Mesothelial cell of epicardium (in vitro differentiated cells): ENCODE measurements around the gene WAC. TPM values are rescaled to one million over a fixed set of nuclear protein-coding genes. Genes with fewer than 3 reads are reported as not detected.
A peak's percentile ranks its signal among the peaks of the same experiment; 100 is the strongest.

ENCODE experiments used
- DNase-seq, 2 experiments: peaks; one replicate each; pipeline ENCODE4 v3.0.0; 2021; ENCODE audit warnings: low spot score in 2 of 2; ENCODE audit not compliant: unreplicated experiment in 2 of 2
- H3K27ac Mint-ChIP-seq: 2 replicates; pipeline ENCODE4 v1.8.0; 2021; ENCODE audit warnings: mixed read lengths
- H3K27me3 Mint-ChIP-seq: 2 replicates; pipeline ENCODE4 v1.8.0; 2021; ENCODE audit warnings: low read depth, mixed read lengths
- H3K36me3 Mint-ChIP-seq: 2 replicates; pipeline ENCODE4 v1.8.0; 2021; ENCODE audit warnings: mixed read lengths
- H3K4me1 Mint-ChIP-seq: 2 replicates; pipeline ENCODE4 v1.8.0; 2021; ENCODE audit warnings: mixed read lengths
- H3K4me3 Mint-ChIP-seq: 2 replicates; pipeline ENCODE4 v1.8.0; 2021; ENCODE audit warnings: mild to moderate bottlenecking, moderate library complexity, mixed read lengths
- H3K9me3 Mint-ChIP-seq: 2 replicates; pipeline ENCODE4 v1.8.0; 2021; ENCODE audit warnings: mixed read lengths
- CTCF ChIP-seq: fragments of 200-600 bp; sonication (generic); IDR thresholded peaks from one replicate; pipeline ENCODE4 v1.5.0; 2021; ENCODE audit warnings: antibody characterized with exemption; ENCODE audit not compliant: unreplicated experiment
- total RNA-seq: library from RNA; stranded (reverse); gene quantifications from 3 replicates; pipeline ENCODE4 v1.2.1, GENCODE V29; 2021

The WAC gene
- total RNA-seq, 1 donor from 2014 or later: 141 TPM

GRCh38 chr10:28548781-28549498 lies 16.0 kb downstream of the WAC start:
- H3K27ac Mint-ChIP-seq: peak overlapping the region; percentile 61
- peaks cover 33% of the 10 kb centered on the region for H3K36me3 Mint-ChIP-seq
- TF ChIP-seq CTCF: no peak
- H3K27me3 Mint-ChIP-seq: no peaks in the 10 kb centered on the region
- no peaks in the 10 kb centered on the region for H3K9me3 Mint-ChIP-seq
- no peak for DNase-seq
- no peak overlapping the region for H3K4me3 Mint-ChIP-seq
- peaks cover 36% of the 10 kb centered on the region for H3K4me1 Mint-ChIP-seq

- Mint-ChIP-seq H3K9me3 (no peaks in the 10 kb centered on the region), H3K27me3 (no peaks in the 10 kb centered on the region), H3K36me3 (peaks cover 34% of the 10 kb centered on the region), H3K27ac (peak overlapping the region; percentile 64), H3K4me1 (peaks cover 48% of the 10 kb centered on the region), H3K4me3 (no peak overlapping the region)
- DNase-seq: no peak
- no peak for TF ChIP-seq CTCF
These were observed 18.2 kb downstream of the WAC start for GRCh38 chr10:28551086-28551485.

- no peak for DNase-seq
- H3K27ac Mint-ChIP-seq: peak overlapping the region; percentile 51
- peaks cover 36% of the 10 kb centered on the region for H3K36me3 Mint-ChIP-seq
- H3K9me3 Mint-ChIP-seq: no peaks in the 10 kb centered on the region
- TF ChIP-seq CTCF: no peak
- H3K4me1 Mint-ChIP-seq: peaks cover 48% of the 10 kb centered on the region
- H3K4me3 Mint-ChIP-seq: no peak overlapping the region
- H3K27me3 Mint-ChIP-seq: no peaks in the 10 kb centered on the region
These were observed 19.9 kb downstream of the WAC start for GRCh38 chr10:28552775-28553174.

GRCh38 chr10:28554009-28554408 lies 21.1 kb downstream of the WAC start:
- TF ChIP-seq CTCF: no peak
- Mint-ChIP-seq H3K4me3 (no peak overlapping the region), H3K9me3 (no peaks in the 10 kb centered on the region), H3K36me3 (peaks cover 28% of the 10 kb centered on the region), H3K27ac (no peak overlapping the region), H3K4me1 (peaks cover 54% of the 10 kb centered on the region), H3K27me3 (no peaks in the 10 kb centered on the region)
- no peak for DNase-seq

GRCh38 chr10:28554952-28555351 lies 22.0 kb downstream of the WAC start:
- Mint-ChIP-seq H3K27me3 (no peaks in the 10 kb centered on the region), H3K4me3 (no peak overlapping the region), H3K4me1 (peaks cover 54% of the 10 kb centered on the region), H3K36me3 (peaks cover 20% of the 10 kb centered on the region), H3K27ac (peak overlapping the region; percentile 80), H3K9me3 (no peaks in the 10 kb centered on the region)
- no peak for DNase-seq
- TF ChIP-seq CTCF: no peak
